IMR-90 (cell line): ENCODE data around the gene GALNT17. TPM values are rescaled to one million over a fixed set of nuclear protein-coding genes. Genes with fewer than 3 reads are reported as not detected.

Source experiments
- ATAC-seq: fragments of 200-7000 bp; cut with Tn5 transposase; 2 replicates; pipeline ENCODE4 v1.9.1; 2020; ENCODE audit warnings: low read depth, mild to moderate bottlenecking, moderate library complexity
- BruUV-seq: library from RNA; stranded (reverse); fragments of 400-500 nt; replicated peaks from 2 replicates; lab custom pipeline; 2021; lab: Mats Ljungman, UMichigan
- CTCF ChIA-PET: fragments of 300-600 bp; formaldehyde crosslinking; extraction: SDS; loops from one replicate; lab custom pipeline; 2021; ENCODE audit warnings: antibody characterized with exemption; lab: Yijun Ruan, JAX
- POLR2A ChIA-PET: fragments of 300-600 bp; sonication (Branson Sonifier 250); formaldehyde crosslinking; loops from one replicate; lab custom pipeline; 2022; ENCODE audit warnings: antibody characterized with exemption; ENCODE audit not compliant: unreplicated experiment; lab: Charles Lee
- DNase-seq: peaks from one replicate; pipeline ENCODE4 v3.0.0; 2013
- H2AFZ ChIP-seq: replicated peaks from 2 replicates; pipeline ENCODE3; 2013; ENCODE audit warnings: low read length, mild to moderate bottlenecking; ENCODE audit not compliant: poor library complexity
- H2AK5ac ChIP-seq: 2 replicates; pipeline ENCODE4 v1.6.1; 2013; ENCODE audit warnings: low read depth, low read length, inconsistent platforms
- H2AK9ac ChIP-seq: replicated peaks from 2 replicates; pipeline ENCODE3; 2013; ENCODE audit warnings: mild to moderate bottlenecking, low read depth, low read length, moderate library complexity; ENCODE audit not compliant: poor library complexity
- H2BK120ac ChIP-seq: 2 replicates; pipeline ENCODE4 v1.6.1; 2013; ENCODE audit warnings: low read depth, low read length, inconsistent platforms
- H2BK15ac ChIP-seq: 3 replicates; pipeline ENCODE4 v1.6.1; 2013; ENCODE audit warnings: low read depth, low read length, inconsistent platforms
- H2BK20ac ChIP-seq: 2 replicates; pipeline ENCODE4 v1.6.1; 2013; ENCODE audit warnings: low read depth, mild to moderate bottlenecking, inconsistent platforms, low read length, moderate library complexity
- H2BK5ac ChIP-seq: 2 replicates; pipeline ENCODE4 v1.6.1; 2013; ENCODE audit warnings: mild to moderate bottlenecking, low read depth, low read length, inconsistent platforms; ENCODE audit not compliant: poor library complexity, severe bottlenecking
- H3K14ac ChIP-seq: replicated peaks from 2 replicates; pipeline ENCODE4 v1.6.1; 2013; ENCODE audit warnings: low read depth, low read length, inconsistent platforms
- H3K18ac ChIP-seq: 2 replicates; pipeline ENCODE4 v1.6.1; 2013; ENCODE audit warnings: low read depth, low read length, control low read depth
- H3K23ac ChIP-seq: 2 replicates; pipeline ENCODE4 v1.6.1; 2013; ENCODE audit warnings: low read depth, low read length, inconsistent platforms
- H3K27ac ChIP-seq: 2 replicates; pipeline ENCODE4 v1.5.1; 2013; ENCODE audit warnings: mild to moderate bottlenecking, control low read depth, low read length; ENCODE audit not compliant: insufficient read depth
- H3K27me3 ChIP-seq: 2 replicates; pipeline ENCODE4 v1.6.1; 2013; ENCODE audit warnings: low read length; ENCODE audit not compliant: control insufficient read depth, insufficient read depth
- H3K36me3 ChIP-seq: 2 replicates; pipeline ENCODE4 v1.6.1; 2013; ENCODE audit warnings: low read length, mixed read lengths; ENCODE audit not compliant: control insufficient read depth, insufficient read depth
- H3K4ac ChIP-seq: 2 replicates; pipeline ENCODE4 v1.6.1; 2013; ENCODE audit warnings: low read depth, low read length, inconsistent platforms
- H3K4me1 ChIP-seq: 2 replicates; pipeline ENCODE4 v1.6.1; 2013; ENCODE audit warnings: low read length, mixed read lengths; ENCODE audit not compliant: control insufficient read depth, insufficient read depth
- H3K4me2 ChIP-seq: 2 replicates; pipeline ENCODE4 v1.6.1; 2013; ENCODE audit warnings: low read depth, mild to moderate bottlenecking, control low read depth, low read length, moderate library complexity
- H3K4me3 ChIP-seq: 2 replicates; pipeline ENCODE4 v1.5.1; 2013; ENCODE audit warnings: low read depth, mild to moderate bottlenecking, control low read depth, low read length, moderate library complexity; ENCODE audit not compliant: insufficient read depth
- H3K56ac ChIP-seq: 2 replicates; pipeline ENCODE4 v1.6.1; 2013; ENCODE audit warnings: low read length, inconsistent platforms; ENCODE audit not compliant: insufficient read depth; ENCODE audit errors: extremely low read depth
- H3K79me1 ChIP-seq, 2 experiments: 2 replicates each; pipeline ENCODE4 v1.6.1; 2013; ENCODE audit warnings: low read length in 2 of 2, inconsistent platforms in 1 of 2, low read depth in 1 of 2
- H3K9ac ChIP-seq: 2 replicates; pipeline ENCODE4 v1.6.1; 2013; ENCODE audit warnings: low read depth, low read length, control low read depth
- H3K9me1 ChIP-seq: 2 replicates; pipeline ENCODE4 v1.6.1; 2013; ENCODE audit warnings: low read length, inconsistent platforms; ENCODE audit not compliant: insufficient read depth
- H3K9me3 ChIP-seq: 2 replicates; pipeline ENCODE4 v1.6.1; 2013; ENCODE audit warnings: low read length; ENCODE audit not compliant: control insufficient read depth, insufficient read depth
- H4K20me1 ChIP-seq: 2 replicates; pipeline ENCODE4 v1.6.1; 2013; ENCODE audit warnings: low read length, inconsistent platforms; ENCODE audit not compliant: insufficient read depth
- H4K5ac ChIP-seq: 2 replicates; pipeline ENCODE4 v1.6.1; 2013; ENCODE audit warnings: mild to moderate bottlenecking, low read depth, low read length, control low read depth
- H4K8ac ChIP-seq, 2 experiments: 2 replicates each; pipeline ENCODE4 v1.6.1; 2013; ENCODE audit warnings: low read depth in 2 of 2, low read length in 2 of 2, control low read depth in 1 of 2, inconsistent platforms in 1 of 2
- H4K91ac ChIP-seq: 2 replicates; pipeline ENCODE4 v1.6.1; 2013; ENCODE audit warnings: low read depth, low read length, inconsistent platforms; ENCODE audit not compliant: insufficient read depth
- BHLHE40 ChIP-seq: fragments of 150-350 bp; IDR thresholded peaks from 2 replicates; pipeline ENCODE4 v1.6.1; 2016; ENCODE audit warnings: mild to moderate bottlenecking, low read depth, low read length
- CEBPB ChIP-seq: IDR thresholded peaks from 2 replicates; pipeline ENCODE4 v1.6.1; 2012; ENCODE audit warnings: low read depth, low read length, improper control_type of control experiment
- CHD1 ChIP-seq: IDR thresholded peaks from 2 replicates; pipeline ENCODE4 v1.6.1; 2012; ENCODE audit warnings: low read depth, low read length, improper control_type of control experiment
- FOS ChIP-seq: fragments of 150-350 bp; IDR thresholded peaks from 2 replicates; pipeline ENCODE4 v1.6.1; 2016; ENCODE audit warnings: low read depth, low read length
- MAFK ChIP-seq: IDR thresholded peaks from 2 replicates; pipeline ENCODE4 v1.6.1; 2012; ENCODE audit warnings: low read depth, low read length, improper control_type of control experiment
- MXI1 ChIP-seq: IDR thresholded peaks from 2 replicates; pipeline ENCODE4 v1.6.1; 2012; ENCODE audit warnings: low read depth, mild to moderate bottlenecking, low read length, moderate library complexity, borderline replicate concordance
- NFE2L2 ChIP-seq: fragments of 150-350 bp; IDR thresholded peaks from 2 replicates; pipeline ENCODE4 v1.6.1; 2016; ENCODE audit warnings: low read depth, mild to moderate bottlenecking, low read length
- POLR2A ChIP-seq: IDR thresholded peaks from 2 replicates; pipeline ENCODE4 v1.6.1; 2012; ENCODE audit warnings: mild to moderate bottlenecking, low read depth, low read length
- RCOR1 ChIP-seq: IDR thresholded peaks from 2 replicates; pipeline ENCODE4 v1.6.1; 2012; ENCODE audit warnings: mild to moderate bottlenecking, low read length, improper control_type of control experiment; ENCODE audit not compliant: insufficient replicate concordance
- RFX5 ChIP-seq: IDR thresholded peaks from 2 replicates; pipeline ENCODE4 v1.8.0; 2012; ENCODE audit warnings: low read depth, mild to moderate bottlenecking, low read length, moderate library complexity
- SMC3 ChIP-seq: fragments of 150-350 bp; IDR thresholded peaks from 2 replicates; pipeline ENCODE4 v1.6.1; 2016; ENCODE audit warnings: low read depth, mild to moderate bottlenecking, antibody characterized with exemption, low read length, moderate library complexity
- WGBS, 2 experiments: methylation state at CpG; one replicate each; pipeline versions ENCODE4 v1.1.5 to v1.1.7; 2013; ENCODE audit warnings: missing lambda C conversion rate in 2 of 2; ENCODE audit not compliant: insufficient read length in 1 of 2; ENCODE audit errors: extremely low coverage in 2 of 2; 5-methylcytosine and 5-hydroxymethylcytosine counted together
- dilution Hi-C: fragments of 300-500 bp; cut with HindIII; formaldehyde crosslinking; loops from one replicate; pipeline ENCODE4 v1.14.3; 2018; ENCODE audit warnings: low sequenced_read_pairs; ENCODE audit not compliant: unreplicated experiment
- in situ Hi-C: fragments of 300-500 bp; cut with MboI; formaldehyde crosslinking; loops from 3 replicates; pipeline ENCODE4 v1.14.3; 2019; ENCODE audit warnings: low sequenced_read_pairs, inconsistent platforms, mixed read lengths
- intact Hi-C: fragments of 100-400 bp; cut with micrococcal nuclease; formaldehyde crosslinking; loops from 2 replicates; pipeline ENCODE4 v1.10.0; 2022
- polyA plus RNA-seq, 3 experiments: library from polyadenylated mRNA; depleted of rRNA; stranded (reverse); fragments of >200 nt; gene quantifications; 2 replicates each; pipeline ENCODE4 v1.2.3, GENCODE V29; 2012; ENCODE audit warnings: low replicate concordance in 1 of 3
- total RNA-seq: library from RNA; depleted of rRNA; stranded (reverse); fragments of >200 nt; gene quantifications from 2 replicates; pipeline ENCODE4 v1.2.3, GENCODE V29; 2012
- TF ChIP-seq, protein P1 (sequence below): conservative IDR thresholded peaks from 2 replicates; pipeline ENCODE4 v1.5.1; 2012; ENCODE audit warnings: mild to moderate bottlenecking, low read depth, low read length, improper control_type of control experiment
- TF ChIP-seq, protein P2 (sequence below): fragments of 150-350 bp; IDR thresholded peaks from 2 replicates; pipeline ENCODE4 v1.6.1; 2017; ENCODE audit warnings: mild to moderate bottlenecking, antibody characterized with exemption, low read length, low read depth
- TF ChIP-seq, protein P3 (sequence below): fragments of 150-350 bp; IDR thresholded peaks from 2 replicates; pipeline ENCODE4 v1.6.1; 2016; ENCODE audit warnings: low read depth, mild to moderate bottlenecking, low read length, moderate library complexity, borderline replicate concordance

The GALNT17 gene
- total and polyA plus RNA-seq, 2 of the 4 experiments (the other 2 are of a cell fraction) = not detected

DNA sequence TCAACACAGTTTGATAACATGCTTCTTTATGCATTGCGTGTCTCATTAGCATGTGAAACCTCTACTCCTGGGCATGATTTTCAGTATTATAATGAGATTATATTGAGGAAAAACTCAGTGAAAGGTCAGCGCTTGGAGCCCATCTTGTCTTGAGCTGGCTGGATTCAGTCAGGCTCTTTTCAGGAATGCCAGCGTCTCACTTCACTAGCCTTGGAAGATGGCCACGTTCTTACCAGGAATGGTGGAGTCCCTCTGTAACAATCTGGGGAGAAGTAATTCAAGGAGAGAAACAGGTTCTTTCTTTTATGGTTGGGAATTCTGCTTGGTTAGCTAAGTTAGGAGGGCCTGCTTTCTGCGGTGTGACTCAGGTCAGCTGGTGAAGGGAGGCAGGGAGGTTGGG is 241.0 kb downstream of the GALNT17 start:
- DNase-seq = no peak
- intact Hi-C loops = no loop called here

More for the DNA sequence above, 241.0 kb downstream of the GALNT17 start:
- Histone ChIP-seq H3K9ac (no peak overlapping the region), H2BK5ac (no peak overlapping the region), H3K27ac (no peak overlapping the region), H4K91ac (no peak overlapping the region), H3K9me1 (no peaks in the 10 kb centered on the region), H3K18ac (no peak overlapping the region), H2BK15ac (no peak overlapping the region), H3K14ac (no peak overlapping the region), H3K36me3 (no peaks in the 10 kb centered on the region), H2BK20ac (no peak overlapping the region), H3K9me3 (peaks cover 28% of the 10 kb centered on the region), H4K5ac (no peak overlapping the region), H2AK5ac (no peak overlapping the region), H2AFZ (no peak overlapping the region), H3K23ac (no peak overlapping the region), H4K20me1 (no peaks in the 10 kb centered on the region), H2AK9ac (no peak overlapping the region), H4K8ac (no peak overlapping the region), H3K79me1 (no peaks in the 10 kb centered on the region), H3K27me3 (no peaks in the 10 kb centered on the region), H3K4me2 (no peak overlapping the region), H3K4me1 (no peaks in the 10 kb centered on the region), H3K56ac (no peak overlapping the region), H2BK120ac (no peak overlapping the region), H3K4ac (no peak overlapping the region), H3K4me3 (no peak overlapping the region)
- TF ChIP-seq, protein P1, sequence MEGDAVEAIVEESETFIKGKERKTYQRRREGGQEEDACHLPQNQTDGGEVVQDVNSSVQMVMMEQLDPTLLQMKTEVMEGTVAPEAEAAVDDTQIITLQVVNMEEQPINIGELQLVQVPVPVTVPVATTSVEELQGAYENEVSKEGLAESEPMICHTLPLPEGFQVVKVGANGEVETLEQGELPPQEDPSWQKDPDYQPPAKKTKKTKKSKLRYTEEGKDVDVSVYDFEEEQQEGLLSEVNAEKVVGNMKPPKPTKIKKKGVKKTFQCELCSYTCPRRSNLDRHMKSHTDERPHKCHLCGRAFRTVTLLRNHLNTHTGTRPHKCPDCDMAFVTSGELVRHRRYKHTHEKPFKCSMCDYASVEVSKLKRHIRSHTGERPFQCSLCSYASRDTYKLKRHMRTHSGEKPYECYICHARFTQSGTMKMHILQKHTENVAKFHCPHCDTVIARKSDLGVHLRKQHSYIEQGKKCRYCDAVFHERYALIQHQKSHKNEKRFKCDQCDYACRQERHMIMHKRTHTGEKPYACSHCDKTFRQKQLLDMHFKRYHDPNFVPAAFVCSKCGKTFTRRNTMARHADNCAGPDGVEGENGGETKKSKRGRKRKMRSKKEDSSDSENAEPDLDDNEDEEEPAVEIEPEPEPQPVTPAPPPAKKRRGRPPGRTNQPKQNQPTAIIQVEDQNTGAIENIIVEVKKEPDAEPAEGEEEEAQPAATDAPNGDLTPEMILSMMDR = no peak
- no peak for TF ChIP-seq SMC3
- no peak for TF ChIP-seq CEBPB
- TF ChIP-seq RFX5 = no peak
- TF ChIP-seq CHD1 = no peak
- no peak for TF ChIP-seq RCOR1
- TF ChIP-seq BHLHE40 = no peak
- no peak for TF ChIP-seq POLR2A
- TF ChIP-seq MAFK = no peak
- TF ChIP-seq FOS = no peak
- TF ChIP-seq, protein P2, sequence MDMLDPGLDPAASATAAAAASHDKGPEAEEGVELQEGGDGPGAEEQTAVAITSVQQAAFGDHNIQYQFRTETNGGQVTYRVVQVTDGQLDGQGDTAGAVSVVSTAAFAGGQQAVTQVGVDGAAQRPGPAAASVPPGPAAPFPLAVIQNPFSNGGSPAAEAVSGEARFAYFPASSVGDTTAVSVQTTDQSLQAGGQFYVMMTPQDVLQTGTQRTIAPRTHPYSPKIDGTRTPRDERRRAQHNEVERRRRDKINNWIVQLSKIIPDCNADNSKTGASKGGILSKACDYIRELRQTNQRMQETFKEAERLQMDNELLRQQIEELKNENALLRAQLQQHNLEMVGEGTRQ = no peak
- TF ChIP-seq, protein P3, sequence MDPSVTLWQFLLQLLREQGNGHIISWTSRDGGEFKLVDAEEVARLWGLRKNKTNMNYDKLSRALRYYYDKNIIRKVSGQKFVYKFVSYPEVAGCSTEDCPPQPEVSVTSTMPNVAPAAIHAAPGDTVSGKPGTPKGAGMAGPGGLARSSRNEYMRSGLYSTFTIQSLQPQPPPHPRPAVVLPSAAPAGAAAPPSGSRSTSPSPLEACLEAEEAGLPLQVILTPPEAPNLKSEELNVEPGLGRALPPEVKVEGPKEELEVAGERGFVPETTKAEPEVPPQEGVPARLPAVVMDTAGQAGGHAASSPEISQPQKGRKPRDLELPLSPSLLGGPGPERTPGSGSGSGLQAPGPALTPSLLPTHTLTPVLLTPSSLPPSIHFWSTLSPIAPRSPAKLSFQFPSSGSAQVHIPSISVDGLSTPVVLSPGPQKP = no peak
- TF ChIP-seq NFE2L2 = no peak
- no peak for TF ChIP-seq MXI1
- ChIA-PET CTCF (no interaction called here), POLR2A (no interaction called here)
- no peak for ATAC-seq
- WGBS, 2 experiments = 67% methylated on average over 2 of the region's 5 CpGs; no CpG with 5 or more reads in 1 of the 2 experiments
- no TSS peak for BruUV-seq
- dilution Hi-C loops = no loop called here
- in situ Hi-C loops = no loop called here
